CD4-positive, alpha-beta T cell treated with Interleukin-12 subunit alpha and Interleukin-12 subunit beta, for 1 hour (primary cell): ENCODE measurements around the gene ATP5MC3.
A peak's percentile ranks its signal among the peaks of the same experiment; 100 is the strongest.

Source experiments
- DNase-seq: peaks from one replicate; pipeline ENCODE4 v3.0.0-alpha.2; 2020

Gene ATP5MC3

DNA sequence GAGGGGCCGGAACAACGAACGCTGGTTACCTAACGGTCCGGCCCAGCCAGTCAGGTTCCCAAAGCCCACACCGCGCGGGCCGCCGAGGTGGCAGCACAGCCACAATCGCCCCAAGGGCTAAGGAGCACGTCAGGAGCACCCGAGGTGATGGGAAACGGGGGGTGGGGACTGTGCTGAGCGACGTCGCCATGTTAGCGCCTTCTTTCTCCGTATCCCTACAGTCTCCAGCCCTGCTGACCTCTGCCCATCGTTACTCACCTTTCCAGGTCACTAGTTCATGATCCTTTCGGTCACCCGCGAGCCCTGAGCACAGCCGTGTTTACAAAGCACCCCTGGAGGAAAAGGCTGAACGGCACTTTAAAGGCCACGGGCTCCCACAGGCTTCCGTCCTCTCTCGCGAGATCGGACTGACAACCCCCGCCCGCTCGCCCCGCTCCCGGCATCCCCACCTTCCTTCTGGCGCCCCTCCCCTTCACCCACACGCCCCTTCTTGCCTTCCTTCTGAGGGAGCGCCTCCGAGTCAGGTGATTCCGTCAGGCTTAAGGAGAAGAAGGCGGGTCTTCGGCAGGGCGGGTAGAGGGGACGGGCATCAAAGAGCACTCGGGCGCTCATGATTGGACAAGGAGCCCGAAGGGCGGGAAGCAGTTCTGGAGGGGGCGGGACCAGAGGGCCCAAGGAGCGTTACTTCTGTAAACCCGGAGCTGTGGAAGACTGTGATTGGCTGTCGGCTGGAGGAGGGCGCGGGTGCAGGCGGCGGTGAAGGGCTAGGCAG, 13.5 kb downstream of the ATP5MC3 start, which contains the start of gene ATF2:
TSS of gene ATF2 (minus strand) at position 412 of the 772 bp plus-strand sequence. CDS start 31,760 bp downstream, outside the sequence.
- peak; percentile 99 for DNase-seq

DNA sequence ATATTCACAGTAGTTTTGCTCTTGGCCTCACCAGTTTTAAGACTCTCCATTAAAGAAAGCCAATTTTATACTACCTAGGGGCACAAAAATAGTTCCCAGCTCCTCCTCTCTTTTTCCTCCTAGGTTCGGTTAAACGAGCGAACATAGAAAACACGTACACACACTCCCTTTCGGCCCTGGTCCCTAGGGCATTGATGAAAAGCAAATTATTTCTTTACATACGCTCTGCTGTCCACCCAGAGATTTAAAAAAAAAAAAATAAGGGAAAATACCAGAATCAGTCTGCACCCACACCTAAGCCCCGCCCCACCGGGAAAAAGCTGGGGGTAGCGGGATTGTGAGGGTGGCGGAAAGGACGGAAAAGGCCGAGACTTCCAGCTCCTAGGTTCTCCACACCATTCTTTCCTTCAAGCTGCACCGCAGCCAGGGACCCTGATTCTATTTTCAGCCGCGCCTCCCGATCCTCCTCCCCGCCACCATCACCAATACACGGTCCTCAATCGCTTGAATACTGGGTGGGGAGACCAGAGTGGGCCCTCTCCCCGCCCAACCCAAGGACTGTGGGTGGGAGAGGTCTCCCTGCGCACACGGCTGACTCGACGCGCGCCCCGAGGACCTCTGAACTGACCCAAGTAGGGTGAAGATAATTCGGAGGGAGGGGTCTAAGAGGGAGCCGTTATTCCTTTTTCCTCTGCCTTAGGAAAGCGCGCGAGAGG, 14.3 kb downstream of the ATP5MC3 start:
- no peak for DNase-seq

DNA sequence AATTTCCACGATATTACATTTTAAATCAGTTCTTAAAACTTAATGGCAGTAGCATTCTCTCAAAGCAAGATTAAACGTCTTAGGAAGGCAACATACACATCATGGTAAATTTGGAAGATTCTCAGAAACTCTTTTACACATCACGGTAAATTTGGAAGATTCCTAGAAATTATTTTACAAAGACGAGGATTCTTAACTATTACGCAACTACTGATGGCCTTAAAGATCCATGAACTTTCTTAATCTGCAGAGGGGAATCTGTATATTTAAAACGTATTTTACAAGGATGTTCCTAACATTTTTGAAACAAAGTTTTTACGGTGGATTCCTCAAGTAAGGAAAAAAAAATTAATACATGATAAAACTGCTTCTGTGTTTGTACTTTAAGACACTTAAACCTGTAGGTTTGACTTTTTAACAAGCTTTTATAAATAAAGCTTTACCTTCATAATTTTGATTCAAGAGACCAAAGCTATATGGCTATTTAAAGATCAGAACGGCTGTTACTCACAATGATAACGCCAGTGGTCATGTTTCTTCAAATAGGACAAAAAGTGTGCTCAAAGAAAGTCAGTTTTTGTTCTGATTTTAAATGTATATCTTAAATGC, 15.2 kb downstream of the ATP5MC3 start:
- no peak for DNase-seq

DNA sequence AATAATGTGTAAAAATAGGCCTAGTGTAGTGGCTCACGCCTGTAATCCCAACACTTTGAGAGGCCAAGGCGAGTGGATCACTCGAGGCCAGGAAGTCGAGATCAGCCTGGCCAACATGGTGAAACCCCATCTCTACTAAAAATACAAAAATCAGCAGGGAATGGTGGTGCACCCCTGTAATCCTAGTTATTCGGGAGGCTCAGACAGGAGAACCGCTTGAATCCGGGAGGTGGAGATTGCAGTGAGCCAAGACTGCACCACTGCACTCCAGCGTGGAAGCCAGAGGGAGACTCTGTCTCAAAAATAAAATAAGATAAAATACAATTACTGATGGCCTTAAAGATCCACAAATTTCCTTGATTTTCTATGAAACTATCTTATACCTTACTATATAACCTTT, 17.3 kb downstream of the ATP5MC3 start:
- no peak for DNase-seq

- DNase-seq, result no peak
These were observed 22.6 kb downstream of the ATP5MC3 start for GRCh38 chr2:175158894-175159293.

- no peak for DNase-seq
These were observed 25.0 kb downstream of the ATP5MC3 start for GRCh38 chr2:175156534-175156933.

DNA sequence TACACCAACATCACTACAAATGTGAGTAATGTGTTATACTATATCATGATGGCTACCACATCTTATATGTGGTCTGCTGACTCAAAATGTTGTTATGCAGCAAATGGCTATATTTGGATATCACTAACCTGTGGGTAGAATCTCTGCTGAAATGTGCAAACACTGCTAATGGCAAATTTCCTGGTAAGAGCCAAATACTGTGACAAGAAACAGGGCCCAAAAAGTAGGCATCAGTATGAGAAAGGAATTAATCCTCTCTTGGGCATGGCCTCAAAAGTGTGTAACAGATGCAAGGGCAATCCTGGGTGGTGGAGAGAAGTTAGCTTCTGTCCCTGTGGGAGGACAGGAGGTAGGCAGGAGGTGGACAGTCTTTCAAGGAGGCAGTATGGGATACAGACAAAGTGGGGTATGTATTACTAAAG, 26.8 kb downstream of the ATP5MC3 start:
- no peak for DNase-seq

- no peak for DNase-seq
These were observed 29.3 kb downstream of the ATP5MC3 start for GRCh38 chr2:175152242-175152641.

DNA sequence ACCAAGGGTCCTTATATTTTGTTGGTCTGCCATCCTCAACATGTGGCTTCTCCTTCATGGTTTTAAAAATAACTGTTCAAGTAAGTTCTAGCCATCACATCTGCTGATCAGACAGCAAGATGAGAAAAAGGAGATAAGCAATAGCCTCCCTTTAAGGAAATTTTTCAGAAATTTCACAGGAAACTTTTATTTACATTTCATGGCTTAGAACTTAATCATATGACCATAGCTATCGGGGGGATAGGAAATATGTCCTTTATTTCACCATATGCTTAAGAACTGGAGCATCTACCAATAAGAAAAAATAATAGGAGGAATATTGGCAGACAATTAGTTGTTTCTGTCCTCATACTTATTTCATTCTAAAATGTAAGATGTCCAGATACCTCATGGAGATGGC, 29.7 kb downstream of the ATP5MC3 start:
- no peak for DNase-seq

GRCh38 chr2:175147186-175147585, 34.3 kb downstream of the ATP5MC3 start:
- no peak for DNase-seq

DNA sequence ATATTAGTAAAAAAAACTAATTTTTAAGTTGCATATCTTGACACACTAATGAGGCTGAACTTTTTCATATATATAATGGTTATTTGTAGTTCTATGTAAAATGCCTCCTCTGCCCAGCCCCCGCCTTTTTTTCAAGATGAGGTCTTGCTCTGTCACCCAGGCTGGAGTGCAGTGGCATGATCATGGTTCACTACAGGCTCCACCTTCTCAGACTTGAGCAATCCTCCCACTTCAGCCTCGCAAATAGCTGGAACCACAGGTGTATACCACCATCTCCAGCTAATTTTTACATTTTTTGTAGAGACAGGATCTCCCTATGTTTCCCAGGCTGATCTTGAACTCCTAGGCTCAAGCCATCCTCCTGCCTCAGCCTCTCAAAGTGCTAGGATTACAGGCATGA, 37.8 kb downstream of the ATP5MC3 start:
- no peak for DNase-seq

GRCh38 chr2:175143191-175143590, 38.3 kb downstream of the ATP5MC3 start:
- DNase-seq, result no peak

DNA sequence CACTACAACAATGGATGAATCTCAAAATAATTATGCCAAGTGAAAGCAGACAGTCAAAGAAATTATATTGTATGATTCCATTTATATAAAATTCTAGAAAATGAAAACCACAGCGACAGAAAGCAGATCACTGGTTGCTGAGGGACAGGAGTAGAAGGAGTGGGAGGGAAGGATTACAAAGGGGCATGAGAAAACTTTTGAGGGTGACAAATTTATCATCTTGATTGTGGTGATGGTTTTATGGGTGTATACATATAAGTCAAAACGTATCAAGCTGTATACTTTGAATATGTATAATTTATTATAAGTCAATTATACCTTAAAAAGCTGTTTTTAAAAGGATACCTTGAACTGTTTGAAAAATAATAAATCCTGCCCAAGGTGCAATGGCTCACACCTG, 41.2 kb downstream of the ATP5MC3 start:
- DNase-seq, result no peak

DNA sequence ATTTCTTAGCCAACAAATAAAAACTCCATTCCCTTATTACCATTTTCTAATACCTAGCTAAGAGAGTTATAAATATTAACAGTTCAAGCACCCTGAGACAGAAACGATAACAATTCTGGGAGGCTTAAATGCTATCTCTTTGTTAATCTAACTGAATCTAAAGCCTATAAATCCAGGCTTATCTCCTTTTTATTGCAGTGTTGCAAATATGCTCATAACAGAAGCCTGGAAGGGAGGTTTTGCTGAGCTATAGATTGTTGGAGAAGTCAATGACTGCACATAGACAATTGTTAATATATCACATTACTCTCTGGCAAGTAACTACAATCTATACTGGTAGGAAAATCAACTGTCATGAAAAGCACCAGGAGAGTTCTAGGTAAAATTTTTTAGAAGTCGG, 43.7 kb downstream of the ATP5MC3 start:
- DNase-seq, result no peak

GRCh38 chr2:175136334-175137215, 44.9 kb downstream of the ATP5MC3 start:
- no peak for DNase-seq

GRCh38 chr2:175135862-175136261, 45.6 kb downstream of the ATP5MC3 start:
- DNase-seq, result no peak

DNA sequence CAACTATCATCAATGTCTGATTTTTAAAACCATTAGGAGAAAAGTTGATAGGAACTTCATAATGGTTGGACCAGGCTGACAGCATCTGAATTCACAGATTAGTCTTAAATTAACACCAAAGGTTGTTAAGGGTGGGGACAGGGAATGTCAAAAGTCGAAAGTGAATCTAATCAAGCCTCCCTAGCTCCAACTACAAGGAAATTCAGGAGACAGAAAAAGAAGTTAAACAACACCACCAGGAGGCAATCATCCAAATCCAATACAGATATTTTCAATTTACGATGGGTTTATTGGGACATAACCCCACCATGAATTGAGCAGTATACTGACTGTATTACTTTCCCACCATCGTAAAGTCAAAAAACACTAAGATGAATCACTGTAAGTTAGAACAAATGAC, 46.3 kb downstream of the ATP5MC3 start:
- DNase-seq, result no peak

GRCh38 chr2:175131252-175131651, 50.3 kb downstream of the ATP5MC3 start:
- DNase-seq, result no peak

- DNase-seq, result no peak
These were observed 54.8 kb downstream of the ATP5MC3 start for GRCh38 chr2:175126661-175127060.
